HG03432 (cell line): Measurements from ENCODE around the gene PLSCR3.

Experiments
- ATAC-seq: cut with Tn5 transposase; IDR thresholded peaks from one replicate; pipeline ENCODE4 v1.9.1; 2021; ENCODE audit warnings: mild to moderate bottlenecking, moderate library complexity; ENCODE audit not compliant: unreplicated experiment

The PLSCR3 gene

DNA sequence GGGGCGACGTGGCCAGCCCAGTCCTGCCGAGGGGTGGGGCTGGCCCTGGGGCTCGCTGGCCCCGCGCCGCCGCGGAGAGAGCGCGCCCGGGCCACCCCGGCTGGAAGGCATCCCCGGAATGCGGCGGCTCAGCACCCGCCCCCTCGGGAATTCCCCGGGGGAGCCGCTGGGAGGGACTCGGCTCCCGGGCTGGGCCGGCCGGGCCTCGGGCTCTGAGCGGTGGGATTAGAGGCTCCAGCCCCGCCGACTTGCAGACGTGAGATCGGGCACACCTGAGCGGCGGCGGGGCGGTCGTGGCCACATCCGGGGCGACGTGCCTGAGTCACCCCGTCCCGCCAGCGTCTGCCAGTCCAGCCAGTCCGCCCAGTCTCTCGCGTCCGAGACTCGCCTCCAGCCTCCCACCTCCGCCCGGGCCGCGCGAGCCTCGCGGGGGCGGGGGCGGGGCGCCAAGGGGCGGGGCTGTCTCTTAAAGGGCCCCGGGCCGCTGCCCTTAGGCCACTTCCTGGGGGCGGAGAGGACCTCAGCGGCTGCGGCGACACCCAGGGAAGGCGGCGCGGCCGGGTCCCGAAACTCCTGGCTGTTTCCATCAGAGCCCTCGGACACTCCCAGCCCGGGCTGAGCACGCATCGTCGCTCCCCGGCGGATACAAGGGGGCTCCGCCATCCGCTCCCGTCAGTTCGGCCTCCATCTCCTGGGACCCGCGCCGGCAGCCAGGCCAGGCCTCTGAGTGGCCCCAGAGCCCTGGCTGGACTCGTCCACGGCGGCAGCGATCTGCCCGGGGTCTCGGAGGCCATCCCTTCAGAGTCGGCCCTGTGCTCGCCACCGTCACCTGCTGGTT lies 42.4 kb downstream of the PLSCR3 start, which contains the start of gene KCTD11:
TSS of gene KCTD11 (plus strand) at position 498 of the 838 bp plus-strand sequence.
- peak; percentile 73 for ATAC-seq

DNA sequence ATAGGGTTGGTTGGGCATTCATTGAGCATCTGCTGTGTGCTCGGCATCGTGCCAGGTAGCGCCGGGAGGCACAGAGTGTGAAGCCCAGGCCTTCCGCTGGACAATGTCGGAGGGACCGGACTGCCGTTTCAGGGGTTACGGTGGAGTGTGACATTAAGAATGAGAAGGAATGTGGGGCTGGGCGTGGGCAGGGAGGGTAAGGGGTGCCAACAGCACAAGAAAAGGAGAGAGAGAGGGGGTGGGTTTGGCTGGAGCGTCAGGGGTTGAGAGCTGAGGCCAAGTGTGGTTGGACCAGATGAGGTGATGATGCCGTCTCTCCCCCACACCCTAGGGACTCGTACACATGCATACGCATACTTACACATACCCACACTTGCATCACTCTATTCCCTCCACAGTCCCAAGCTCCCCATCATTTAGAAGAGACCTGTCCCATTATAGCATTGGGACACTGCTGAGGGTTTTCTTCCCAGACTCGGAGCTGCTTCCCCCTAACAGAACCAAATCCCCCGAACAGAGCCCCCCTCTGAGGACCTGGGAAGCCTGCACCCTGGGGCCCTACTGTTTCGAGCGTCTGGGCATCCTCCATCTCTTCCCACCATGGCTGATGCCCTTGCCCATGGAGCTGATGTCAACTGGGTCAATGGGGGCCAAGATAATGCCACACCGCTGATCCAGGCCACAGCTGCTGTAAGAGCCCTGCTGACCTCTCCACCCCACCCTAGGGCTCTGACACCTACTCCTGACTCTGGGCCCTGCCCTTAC lies 45.7 kb downstream of the PLSCR3 start:
- no peak for ATAC-seq

DNA sequence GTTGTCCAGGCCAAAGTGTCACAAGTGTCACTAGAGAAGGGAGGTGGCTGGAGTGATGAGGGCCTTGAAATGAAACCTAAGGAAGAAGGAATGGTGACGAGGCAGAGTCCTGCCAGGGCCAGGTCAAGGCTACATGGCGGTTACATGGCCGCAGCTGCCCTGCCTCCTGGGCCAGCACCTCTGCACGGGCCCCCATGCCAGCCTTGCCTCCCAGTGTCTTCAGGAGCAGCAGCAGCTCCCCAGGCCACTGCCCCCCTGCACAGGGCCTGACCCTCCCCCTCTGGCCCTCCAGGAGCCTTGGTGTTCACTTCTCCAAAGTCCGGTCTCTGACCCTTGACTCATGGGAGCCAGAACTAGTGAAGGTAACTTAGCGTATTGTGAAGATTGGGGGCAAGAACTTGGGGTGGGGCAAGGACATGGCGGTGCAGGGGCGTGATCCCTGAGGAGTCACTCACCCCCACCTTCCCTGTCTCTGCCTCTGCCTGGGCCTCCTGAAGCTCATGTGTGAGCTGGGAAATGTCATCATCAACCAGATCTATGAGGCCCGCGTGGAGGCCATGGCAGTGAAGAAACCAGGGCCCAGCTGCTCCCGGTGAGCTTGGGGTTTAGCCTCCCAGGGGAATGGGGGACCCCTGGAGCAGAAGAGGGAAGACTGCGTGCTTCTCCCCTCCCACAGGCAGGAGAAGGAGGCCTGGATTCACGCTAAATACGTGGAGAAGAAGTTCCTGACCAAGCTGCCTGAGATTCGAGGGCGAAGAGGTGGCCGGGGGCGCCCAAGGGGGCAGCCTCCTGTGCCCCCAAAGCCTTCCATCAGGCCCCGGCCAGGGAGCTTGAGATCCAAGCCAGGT lies 46.5 kb downstream of the PLSCR3 start:
- no peak for ATAC-seq

GRCh38 chr17:7346761-7347614 lies 47.3 kb downstream of the PLSCR3 start:
- no peak for ATAC-seq

GRCh38 chr17:7343250-7343649 lies 51.1 kb downstream of the PLSCR3 start:
- no peak for ATAC-seq

DNA sequence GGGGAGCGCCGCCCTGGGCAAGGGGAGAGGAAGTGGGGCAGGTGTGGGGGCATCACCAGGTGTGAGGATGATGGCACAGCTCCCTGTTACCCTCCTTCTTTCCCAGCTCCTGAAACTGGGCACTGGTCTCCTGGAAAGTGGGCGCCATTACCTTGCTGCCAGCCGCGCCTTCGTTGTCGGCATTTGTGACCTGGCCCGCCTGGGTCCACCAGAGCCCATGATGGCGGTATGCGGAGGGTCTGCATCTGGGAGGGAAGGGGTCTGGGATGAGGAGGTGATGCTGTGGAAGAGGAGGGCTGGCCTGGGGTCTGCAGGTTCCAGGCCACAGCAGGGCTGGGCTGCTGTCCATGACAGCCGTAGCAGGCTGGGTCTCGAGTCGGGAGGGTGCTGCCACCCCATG lies 52.5 kb downstream of the PLSCR3 start:
- no peak for ATAC-seq

DNA sequence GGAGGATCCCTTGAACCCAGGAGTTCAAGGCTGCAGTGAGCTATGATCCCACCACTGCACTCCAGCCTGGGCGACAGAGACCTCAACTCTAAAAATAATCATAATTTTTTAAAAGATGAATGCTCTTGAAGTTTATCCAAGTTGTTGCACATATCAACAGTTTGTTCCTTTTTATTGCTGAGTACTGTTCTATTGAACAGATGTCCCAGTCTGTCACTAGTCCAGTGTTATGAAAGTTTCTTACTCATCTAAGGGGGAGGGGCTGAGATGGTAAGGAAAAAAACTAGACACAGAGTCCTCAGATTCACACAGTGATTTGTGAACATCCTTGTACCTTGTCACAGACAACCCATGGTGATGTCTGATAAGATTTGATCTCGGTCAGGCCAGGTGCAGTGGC lies 54.1 kb downstream of the PLSCR3 start:
- ATAC-seq, result no peak
